HG03159 (cell line): ENCODE measurements around the gene EMID1.
A peak's percentile ranks its signal among the peaks of the same experiment; 100 is the strongest.

Source experiments
- ATAC-seq: cut with Tn5 transposase; IDR thresholded peaks from one replicate; pipeline ENCODE4 v1.9.1; 2021; ENCODE audit warnings: mild to moderate bottlenecking, moderate library complexity; ENCODE audit not compliant: unreplicated experiment

The EMID1 gene

GRCh38 chr22:29258407-29259252 is 52.9 kb downstream of the EMID1 start:
- no peak for ATAC-seq

DNA sequence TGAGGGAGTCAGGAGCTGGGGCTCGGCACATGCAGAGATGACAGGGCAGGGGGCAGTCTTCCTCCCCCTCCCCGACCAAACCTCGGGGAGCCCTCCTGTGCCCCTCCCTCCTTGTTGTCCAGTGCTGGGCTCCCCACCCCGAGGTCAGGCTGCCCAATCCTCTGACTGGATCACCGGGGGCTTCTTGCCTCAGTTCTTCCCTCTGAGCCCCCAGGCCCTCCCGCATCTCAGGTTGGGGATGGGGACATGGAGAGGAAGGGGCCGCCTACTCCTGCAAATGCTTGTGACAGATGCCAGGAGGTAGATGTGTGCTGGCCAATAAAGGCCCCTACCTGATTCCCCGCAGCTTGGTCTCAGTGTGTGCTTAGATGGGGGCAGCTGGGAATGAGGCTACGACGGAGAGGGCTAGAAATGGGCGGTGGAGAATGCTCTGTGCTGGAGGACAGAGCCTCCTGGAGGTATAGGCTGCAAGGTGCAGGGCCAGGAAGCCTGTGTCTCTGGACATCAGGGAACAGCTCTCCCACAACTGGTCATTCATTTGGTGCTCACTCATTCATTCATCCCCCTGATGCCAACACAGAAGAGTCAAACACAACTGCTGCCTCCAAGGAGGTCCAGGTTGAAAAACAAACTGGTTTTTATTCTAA is 53.7 kb downstream of the EMID1 start:
- ATAC-seq = no peak

DNA sequence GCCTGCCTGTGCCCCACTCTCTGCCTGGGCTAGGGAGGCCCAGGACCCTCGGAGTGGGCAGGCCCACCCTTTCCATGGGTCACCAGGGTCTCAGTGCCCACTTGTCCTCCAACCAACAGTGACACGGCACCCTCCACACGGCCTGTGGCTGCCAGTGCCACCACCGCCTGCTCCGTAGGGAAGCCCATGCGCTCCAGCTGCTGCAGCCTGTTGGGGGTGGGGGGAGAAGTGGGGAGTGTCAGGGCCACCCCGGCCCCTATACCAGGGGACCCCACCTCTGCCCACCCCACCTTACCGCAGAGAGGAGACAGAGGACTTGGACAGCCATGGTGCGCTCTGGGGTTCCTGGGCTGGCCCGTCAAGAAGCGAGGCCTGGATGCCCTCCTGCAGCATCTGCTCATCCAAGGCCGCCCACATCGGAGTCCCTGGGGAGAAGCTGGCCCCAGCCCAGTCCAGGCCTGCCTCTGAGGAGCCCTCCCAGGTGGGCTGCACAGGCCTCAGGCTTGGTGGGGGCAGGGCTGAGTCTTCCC is 54.4 kb downstream of the EMID1 start:
- no peak for ATAC-seq

DNA sequence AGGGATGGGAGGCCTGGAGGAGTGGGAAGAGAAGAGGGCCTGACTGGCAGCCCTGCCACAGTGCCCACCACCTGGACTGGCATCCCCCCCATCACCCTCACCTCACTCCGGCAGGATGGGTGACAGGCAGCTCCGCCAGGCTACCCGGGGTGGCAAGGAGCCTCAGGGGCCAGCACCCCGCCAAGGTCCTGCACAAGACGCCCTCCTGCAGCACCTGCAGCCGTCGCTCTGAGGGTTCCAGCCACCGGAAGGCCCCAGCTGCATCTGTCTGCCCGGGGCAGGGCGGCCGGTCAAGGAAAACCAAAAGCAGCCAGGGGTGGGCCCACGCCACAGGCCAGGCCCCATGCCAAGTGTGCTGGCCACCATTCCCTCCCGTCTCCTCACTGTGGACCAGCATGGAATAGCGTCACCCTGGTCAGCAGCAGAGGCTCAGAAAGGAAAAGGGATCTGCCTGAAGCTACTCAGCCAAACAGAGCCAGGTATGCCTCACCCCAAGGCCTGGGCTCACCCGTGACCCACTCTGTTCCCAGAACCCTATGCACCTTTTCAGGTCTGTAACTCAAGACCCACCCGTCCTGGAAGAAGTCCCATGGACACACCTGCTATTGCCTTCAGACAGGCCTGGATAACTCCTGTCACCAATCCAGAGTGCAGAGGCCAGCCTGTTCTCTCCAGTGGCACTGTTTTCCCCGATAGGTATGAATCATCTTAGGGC is 55.1 kb downstream of the EMID1 start:
- ATAC-seq = no peak

- ATAC-seq = no peak
These were observed 58.1 kb downstream of the EMID1 start for GRCh38 chr22:29263791-29264276.

GRCh38 chr22:29265305-29265704 is 59.6 kb downstream of the EMID1 start:
- ATAC-seq = no peak

DNA sequence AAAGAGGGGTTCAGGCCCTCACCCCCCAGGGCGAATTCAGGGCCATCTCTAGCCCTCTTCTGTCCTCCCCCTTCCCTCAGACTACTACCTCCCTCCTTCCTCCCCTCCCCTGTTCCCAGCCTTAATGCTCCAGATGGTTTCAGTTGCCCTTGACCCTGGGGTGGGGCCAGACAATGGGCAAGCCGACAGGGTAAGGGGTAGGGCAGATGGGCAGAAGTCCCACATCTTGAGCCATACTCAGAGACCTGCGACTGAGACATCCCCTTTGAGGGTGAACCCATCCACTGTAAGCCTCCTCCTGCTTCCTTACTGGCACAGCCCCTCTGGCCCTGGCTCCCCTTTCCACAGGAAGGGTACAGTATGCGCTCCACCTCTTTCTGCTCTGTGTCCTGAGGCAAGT is 60.2 kb downstream of the EMID1 start:
- ATAC-seq = no peak

DNA sequence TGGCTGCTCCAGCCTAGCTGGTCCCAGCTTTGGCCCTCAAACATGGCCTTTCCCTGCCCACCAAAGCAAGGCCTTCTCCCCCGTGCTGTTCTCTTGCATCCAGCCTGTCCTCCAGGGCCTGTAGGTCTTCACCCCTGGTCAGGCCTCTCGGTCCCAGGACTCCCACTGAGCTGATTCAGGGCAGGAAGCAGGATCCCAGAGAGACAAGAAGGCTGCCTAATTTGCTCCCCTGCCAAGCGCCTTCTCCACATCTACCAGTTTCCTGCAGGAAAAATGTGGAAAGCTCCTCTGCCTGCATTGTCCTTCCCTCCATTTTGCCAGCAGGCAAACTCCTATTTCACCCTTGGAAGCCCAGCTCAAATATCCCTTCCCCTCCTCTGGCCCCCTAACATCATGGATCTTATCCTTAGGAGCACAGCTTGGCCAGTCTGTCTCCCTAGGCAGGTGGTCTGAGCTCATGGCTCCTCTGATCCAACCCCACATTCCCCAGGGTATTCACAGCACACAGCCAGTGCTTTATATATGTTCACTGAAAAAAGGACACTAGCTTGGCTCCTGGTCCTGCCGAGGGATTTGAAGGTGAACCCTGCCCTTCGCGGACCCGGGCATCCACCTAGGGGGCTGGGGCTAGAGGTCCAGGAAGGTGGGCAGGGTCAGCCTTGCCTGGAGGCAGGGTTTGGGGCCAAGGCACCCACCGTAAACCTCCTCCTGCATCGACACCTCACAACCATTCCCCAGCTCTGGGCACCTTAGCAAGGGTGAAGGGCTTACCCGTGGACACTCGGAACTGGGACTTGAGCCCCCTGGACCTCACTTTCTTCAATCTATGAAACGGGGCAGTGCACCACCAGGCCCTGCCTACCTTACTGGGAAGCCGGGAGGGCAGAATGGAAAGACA is 61.1 kb downstream of the EMID1 start:
- ATAC-seq = no peak

- ATAC-seq = no peak
These were observed 61.8 kb downstream of the EMID1 start for GRCh38 chr22:29267462-29267857.

DNA sequence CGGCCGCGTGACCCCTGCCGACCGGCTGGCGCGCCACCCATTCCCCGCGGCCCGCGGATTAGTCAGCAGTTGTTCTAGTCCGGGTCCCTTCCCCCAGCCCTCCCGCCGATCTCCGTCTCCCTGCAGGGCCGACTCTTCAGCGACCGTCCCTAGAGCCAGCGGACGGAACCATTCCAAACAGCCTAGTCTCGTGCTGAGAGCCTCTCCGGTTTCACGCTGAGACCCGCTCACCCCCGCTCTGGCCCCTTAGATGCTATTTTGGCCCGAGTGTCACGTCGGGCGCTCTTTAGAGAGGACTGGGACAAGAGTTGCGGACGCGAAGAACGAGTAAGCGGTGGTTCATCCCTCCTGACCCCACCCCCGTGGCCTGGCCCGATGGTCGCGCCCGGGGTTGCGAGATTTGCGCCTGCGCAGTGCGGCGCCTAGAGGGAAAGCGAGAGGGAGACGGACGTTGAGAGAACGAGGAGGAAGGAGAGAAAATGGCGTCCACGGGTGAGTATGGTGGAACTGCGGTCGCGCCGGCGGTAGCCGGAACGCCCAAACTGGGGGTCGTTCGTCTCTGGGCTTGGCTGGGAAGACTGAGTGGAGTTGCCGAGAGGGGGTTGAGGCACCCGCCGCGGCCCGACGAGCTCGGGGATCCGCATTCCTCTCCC is 62.3 kb downstream of the EMID1 start, which contains the start of the genes EWSR1 and RHBDD3:
Gene EWSR1, plus strand, starts transcription at position 411 of the 653 bp plus-strand sequence. Its CDS starts 69 bp downstream, at position 480.
Gene RHBDD3, minus strand, starts transcription at position 124 of the 653 bp plus-strand sequence. CDS start 2,355 bp downstream, outside the sequence.
- peak; percentile 79 for ATAC-seq

DNA sequence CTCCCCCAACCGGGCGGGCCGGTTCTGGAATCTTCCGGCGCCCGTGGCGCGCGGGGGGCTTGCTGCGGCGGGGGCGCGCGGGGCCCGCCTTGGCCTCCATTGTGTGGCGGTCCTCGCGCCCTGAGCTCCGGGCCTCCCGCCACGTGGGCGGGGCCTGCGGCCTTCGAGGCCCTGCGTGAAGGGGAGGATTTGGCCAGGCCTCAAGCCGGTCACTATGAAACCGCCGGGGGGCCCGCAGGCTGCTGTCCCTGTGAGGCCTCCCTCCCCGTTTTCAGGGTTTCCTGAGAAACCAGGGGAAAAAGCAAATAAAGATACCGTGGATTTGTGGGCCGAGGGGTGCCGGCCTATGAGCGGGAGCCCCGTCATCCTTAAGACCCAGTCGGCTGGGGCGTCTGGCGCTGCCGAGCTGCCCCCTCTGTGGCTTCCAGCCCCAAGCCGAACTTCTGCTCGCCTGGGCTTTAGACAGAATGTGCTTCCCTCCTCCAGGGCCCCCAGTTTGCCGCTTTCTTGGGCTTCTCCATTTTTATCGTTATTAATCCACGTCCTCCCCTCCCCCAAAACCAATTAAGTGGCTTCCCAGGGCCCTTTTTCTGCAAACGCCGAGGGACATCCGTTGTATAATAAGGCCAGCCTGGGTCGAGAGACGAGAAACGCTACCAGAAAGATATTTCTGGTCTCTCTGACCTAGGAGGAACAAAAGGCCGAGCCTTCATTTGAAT is 63.0 kb downstream of the EMID1 start:
- peak; percentile 24 for ATAC-seq

GRCh38 chr22:29269230-29269604 is 63.5 kb downstream of the EMID1 start:
- no peak for ATAC-seq

GRCh38 chr22:29269731-29270474 is 64.2 kb downstream of the EMID1 start:
- ATAC-seq = no peak

DNA sequence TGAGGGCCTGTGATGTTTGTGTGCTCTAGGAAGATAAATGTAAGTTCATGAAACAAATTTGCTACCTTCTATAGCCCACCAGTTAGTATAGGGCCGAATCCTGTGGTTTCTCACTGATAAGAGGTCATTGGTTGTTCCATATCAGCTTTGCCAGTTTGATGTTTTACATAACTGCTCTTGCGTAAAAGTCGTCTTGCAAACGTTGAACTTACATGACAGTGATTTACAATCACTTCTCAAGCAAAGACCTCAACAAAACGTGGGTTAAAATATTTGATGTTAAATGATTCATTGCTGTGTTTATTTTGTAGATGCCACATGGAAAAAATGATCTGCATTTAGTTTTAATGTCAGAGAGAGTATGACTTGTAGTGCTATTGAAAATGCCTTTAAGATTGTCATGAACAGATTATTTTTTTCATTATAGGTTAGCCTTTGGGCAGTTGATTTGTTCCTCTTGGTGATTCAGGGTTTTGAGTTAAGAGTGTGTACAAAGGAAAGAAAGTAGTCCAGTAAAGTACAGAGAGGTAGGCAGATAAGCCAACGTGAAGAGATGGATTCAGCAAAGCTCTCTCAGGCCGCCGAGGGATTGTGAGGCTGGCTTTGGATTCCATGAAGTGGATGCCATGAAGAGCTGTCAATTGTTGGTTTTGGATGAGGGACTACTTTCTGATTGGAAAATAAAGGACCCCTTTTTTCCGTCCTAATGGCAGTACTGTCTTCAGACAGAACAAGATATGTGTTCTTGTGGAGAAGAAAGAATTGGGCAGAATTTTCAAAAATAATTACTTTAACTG is 65.0 kb downstream of the EMID1 start:
- ATAC-seq = no peak

DNA sequence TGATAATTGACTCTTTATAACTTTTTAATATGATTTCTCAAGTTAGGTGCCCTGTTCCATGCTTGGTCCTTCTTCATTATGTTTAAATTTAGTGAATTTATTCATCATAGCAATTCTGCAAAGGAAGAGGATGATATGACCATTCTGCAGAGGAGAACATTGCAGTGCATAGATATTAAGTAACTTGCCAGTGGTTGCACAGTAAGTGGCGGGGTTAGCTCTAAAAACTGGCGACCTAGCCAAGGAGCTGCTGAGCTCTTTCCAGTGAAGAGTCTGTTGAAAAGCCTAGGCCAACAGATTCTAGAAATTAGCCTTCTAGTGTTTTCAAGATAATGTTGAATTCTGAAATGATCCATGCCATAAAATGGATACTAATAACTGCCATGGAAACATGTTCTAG is 66.9 kb downstream of the EMID1 start:
- ATAC-seq = no peak

DNA sequence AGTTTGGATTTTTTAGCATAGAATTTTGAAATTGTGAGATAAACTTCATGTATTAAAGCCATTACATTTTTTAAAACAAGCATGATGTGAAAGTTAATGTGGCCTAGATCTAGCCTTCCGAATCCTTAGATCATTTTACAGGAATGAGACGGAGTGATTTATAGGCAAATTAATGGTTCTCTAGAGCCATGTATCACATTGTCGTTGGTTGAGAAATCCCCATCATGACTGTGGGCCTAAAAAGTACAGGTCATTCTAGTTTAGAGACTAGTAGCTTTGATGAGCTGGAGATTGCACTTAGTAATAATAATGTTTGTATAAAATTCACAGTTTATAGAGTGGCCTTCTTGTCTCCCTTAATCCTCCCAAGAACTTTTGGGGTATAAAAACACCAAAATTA is 69.5 kb downstream of the EMID1 start:
- ATAC-seq = no peak

GRCh38 chr22:29275819-29276565 is 70.3 kb downstream of the EMID1 start:
- ATAC-seq = no peak
